ENCODE results near the gene LRPPRC.
A peak's percentile ranks its signal among the peaks of the same experiment; 100 is the strongest.
"Not testable (repeated sequence)": the region's sequence is repeated elsewhere in the genome, so short reads cannot be mapped to it uniquely, and the experiment has no call there.

The LRPPRC gene

GRCh38 chr2:43995733-43996533 lies at the start of gene LRPPRC:
Gene LRPPRC (minus strand): TSS chr2:43995989. CDS start chr2:43995947, 42 bp downstream.
- DNase-seq: peak; percentile 98

DNA sequence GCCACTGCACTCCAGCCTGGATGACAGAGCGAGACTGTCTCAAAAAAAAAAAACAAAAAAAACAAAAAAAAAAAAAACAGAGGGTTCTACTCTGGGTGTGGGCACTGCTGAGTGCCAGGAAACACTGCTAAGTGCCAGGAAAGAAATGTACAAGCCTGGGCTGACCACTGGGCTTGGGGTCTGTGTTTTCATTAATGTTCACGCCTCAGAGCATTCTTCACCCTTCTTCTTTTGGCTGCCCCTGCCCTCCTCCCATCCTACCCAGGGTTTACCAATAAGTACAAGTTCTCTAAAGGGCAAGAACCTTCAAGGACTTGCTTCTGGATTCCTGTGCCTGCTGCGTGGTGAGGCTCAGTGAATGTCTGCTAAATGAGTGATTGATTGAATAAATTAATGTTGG lies 49.3 kb upstream of the LRPPRC start:
- DNase-seq: no peak

GRCh38 chr2:44044281-44044720 lies 48.5 kb upstream of the LRPPRC start:
- peak; percentile 83 for DNase-seq

DNA sequence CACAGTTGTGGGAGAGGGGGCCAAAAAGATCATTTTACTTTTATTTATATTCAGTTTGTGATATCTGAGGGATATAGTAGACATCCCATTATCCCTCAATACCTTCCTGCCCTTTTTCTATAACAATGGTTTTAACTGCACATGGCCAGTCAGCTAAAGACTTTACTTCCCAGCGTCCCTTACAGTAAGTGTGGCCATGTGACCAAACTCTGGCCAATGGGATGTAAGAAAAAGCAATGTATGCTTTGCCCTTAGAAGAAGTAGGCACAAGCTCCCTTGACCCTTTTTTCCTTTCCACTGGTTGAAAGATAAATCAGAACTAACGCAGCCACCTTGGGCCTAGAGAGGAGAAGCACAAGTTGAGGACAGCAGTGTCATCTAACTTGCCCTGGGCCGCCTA lies 44.6 kb upstream of the LRPPRC start:
- DNase-seq: no peak

DNA sequence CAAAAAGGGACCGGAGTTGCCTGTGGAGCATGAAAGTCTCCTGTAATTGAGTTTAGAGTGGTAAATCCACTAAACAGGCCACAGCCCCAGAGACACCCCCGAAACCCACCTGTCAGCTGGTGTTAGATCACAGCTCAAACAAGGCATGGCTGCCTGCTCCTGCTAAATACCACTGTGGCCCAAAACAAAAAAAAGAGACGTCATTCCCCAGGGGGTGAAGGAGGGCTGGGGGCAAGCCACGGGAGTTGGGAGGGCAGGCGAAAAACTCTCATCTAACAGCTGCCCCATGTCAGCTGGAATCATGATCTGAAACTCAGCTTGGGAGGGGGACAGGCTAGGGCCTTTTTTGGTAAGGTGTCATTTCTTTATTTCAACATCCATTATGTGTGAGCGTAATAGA lies 42.5 kb upstream of the LRPPRC start:
- no peak for DNase-seq

- DNase-seq: no peak
Observed at GRCh38 chr2:44037221-44037620, 41.4 kb upstream of the LRPPRC start.

DNA sequence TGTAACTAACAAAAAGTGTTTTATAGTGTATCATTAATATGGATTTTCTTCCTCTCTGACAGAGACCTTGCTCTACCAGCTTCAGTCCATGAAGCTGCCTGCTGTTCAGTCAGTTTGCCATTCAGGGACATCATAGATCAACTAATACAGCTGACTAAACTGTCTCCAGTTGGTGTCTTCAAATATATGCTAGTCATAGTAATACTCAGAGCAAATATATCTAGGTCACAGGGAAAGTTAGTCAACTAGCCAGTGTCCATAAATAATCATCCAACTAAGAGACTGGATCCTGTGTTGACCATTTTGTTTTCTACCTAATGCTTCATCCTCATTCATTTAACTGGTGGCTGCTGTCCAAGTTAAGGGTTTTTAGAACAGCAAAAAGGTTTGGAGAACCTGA lies 38.2 kb upstream of the LRPPRC start:
- no peak for DNase-seq

DNA sequence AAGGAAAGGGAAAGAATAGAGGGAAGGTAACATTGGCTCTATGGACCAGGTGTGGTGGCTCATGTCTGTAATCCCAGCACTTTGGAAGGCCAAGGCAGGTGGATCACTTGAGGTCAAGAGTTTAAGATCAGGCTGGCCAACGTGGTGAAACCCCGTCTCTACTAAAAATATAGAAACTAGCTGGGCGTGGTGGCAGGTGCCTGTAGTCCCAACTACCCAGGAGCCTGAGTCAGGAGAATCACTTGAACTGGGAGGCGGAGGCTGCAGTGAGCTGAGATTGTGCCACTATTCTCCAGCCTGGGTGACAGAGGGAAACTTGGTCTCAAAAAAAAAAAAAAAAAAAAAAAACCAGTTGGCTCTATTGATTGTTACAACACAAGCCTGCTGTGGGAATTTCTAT lies 31.3 kb upstream of the LRPPRC start:
- DNase-seq: not testable (repeated sequence)

- no peak for DNase-seq
Observed at GRCh38 chr2:44016282-44016681, 20.5 kb upstream of the LRPPRC start.

GRCh38 chr2:44015239-44015638 lies 19.4 kb upstream of the LRPPRC start:
- DNase-seq: no peak

- not testable (repeated sequence) for DNase-seq
Observed at GRCh38 chr2:44013205-44013604, 17.4 kb upstream of the LRPPRC start.

DNA sequence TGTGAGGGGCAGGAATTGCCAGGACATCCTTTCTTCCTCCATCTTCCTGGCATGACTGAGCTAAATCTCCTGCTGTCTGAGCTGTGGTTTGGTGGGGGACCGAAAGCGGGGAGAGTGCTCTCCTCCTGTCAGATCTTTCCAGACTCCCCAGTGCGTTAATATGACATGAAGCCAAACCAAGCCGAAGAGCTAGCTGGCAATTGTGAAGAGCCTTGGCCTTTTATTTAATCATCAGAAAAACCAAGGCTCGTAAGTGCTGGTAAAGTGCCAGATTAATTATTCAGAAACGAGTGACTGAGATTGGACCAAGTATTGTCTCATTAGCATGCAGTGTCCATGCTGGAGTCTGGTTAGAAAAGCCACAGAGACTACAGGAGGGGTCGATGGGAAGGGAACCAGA lies 14.5 kb upstream of the LRPPRC start:
- no peak for DNase-seq

DNA sequence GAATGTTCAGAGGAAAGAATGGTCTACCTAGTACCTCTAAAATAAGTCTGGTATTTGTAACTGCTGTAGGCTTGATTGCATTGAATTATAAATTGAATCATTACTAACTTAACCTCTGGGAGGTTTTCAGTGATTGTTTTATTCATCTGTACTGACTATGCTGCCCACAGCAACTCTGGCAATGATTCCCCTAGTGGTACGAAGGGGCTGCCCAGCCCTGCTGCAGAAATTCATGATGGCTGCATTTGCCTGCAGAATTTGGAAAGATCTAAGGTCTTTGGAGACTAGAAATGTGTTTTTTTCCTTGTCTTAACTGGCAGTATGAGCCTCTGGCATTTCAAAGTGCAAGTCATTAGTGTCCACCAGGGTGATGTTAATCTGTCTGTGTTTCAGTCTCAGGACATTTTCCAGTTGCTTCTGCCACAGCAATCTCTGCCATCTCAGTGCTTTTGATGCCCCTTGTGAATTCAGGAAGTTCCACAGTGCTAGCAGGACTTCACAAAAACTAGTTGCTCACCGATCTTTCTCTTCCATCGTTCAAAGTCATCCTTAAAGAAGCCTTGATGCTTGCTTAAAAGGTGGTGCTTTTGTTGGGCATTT lies 13.4 kb upstream of the LRPPRC start:
- DNase-seq: no peak

GRCh38 chr2:44005846-44006245 lies 10.1 kb upstream of the LRPPRC start:
- DNase-seq: no peak

GRCh38 chr2:44004735-44005602 lies 9.2 kb upstream of the LRPPRC start:
- no peak for DNase-seq

GRCh38 chr2:44001716-44002115 lies 5.9 kb upstream of the LRPPRC start:
- no peak for DNase-seq

GRCh38 chr2:43998263-43998662 lies 2.5 kb upstream of the LRPPRC start:
- no peak for DNase-seq

DNA sequence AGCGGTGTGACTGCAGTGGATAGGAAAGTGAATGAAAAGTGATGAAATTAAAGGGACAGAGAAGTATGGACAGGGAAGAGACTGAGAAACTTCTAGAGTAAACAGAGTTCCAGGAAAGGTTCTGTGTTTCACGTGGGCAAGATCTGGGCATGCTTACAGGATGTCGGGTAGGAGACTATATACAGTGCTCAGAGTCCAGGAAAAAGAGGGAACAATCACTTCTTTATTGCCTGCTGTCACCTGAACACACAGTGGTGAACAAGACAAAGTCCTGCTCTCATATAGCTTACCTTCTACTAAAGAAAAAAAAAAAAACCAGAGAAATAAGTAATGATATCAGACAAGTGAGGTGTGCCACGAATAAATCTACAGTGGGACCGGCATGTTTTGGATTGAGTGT lies 2.4 kb downstream of the LRPPRC start:
- DNase-seq: no peak

GRCh38 chr2:43989545-43989944 lies 6.2 kb downstream of the LRPPRC start:
- DNase-seq: no peak

GRCh38 chr2:43986600-43986999 lies 9.2 kb downstream of the LRPPRC start:
- no peak for DNase-seq

- no peak for DNase-seq
Observed at GRCh38 chr2:43985359-43985758, 10.4 kb downstream of the LRPPRC start.

- no peak for DNase-seq
Observed at GRCh38 chr2:43984533-43984932, 11.3 kb downstream of the LRPPRC start.

DNA sequence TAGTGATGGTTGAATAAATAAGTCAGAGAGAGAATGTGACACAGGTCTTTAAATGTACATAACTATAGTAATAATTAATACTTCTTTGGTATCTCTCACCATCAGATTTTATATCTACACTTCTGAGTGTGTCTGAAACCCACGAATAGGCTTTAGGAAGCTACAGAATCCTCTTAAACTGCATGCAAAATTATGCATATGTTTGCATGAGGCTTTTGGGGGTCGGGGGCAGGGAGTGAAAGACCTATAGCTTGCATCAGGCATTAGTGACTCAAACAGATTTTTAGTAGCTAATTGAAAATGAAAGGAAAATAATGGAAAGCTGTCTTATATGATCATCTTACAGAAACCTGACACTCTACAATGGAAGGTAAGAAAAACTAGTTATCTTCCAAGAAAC lies 14.9 kb downstream of the LRPPRC start:
- no peak for DNase-seq

All from NCI-H2171 treated with DMSO at 0.1 percent for 48 hours (cell line).